NCI-H1694 treated with DMSO at 0.1 percent for 48 hours (cell line): ENCODE measurements around the gene MRPL19.
"Not testable (repeated sequence)": the region's sequence is repeated elsewhere in the genome, so short reads cannot be mapped to it uniquely, and the experiment has no call there.

Source experiments
- DNase-seq: peaks from one replicate; lab custom pipeline; 2025; lab: John Stamatoyannopoulos, UW

Gene MRPL19

GRCh38 chr2:75667884-75668283, 21.3 kb downstream of the MRPL19 start:
- DNase-seq, result no peak

- DNase-seq, result peak; percentile 24
Measured at GRCh38 chr2:75675423-75675822, 28.8 kb downstream of the MRPL19 start.

- DNase-seq, result no peak
Measured at GRCh38 chr2:75675908-75676307, 29.3 kb downstream of the MRPL19 start.

GRCh38 chr2:75676464-75676863, 29.9 kb downstream of the MRPL19 start:
- DNase-seq, result no peak

GRCh38 chr2:75679556-75679955, 33.0 kb downstream of the MRPL19 start:
- DNase-seq, result no peak

- no peak for DNase-seq
Measured at GRCh38 chr2:75680402-75680801, 33.8 kb downstream of the MRPL19 start.

GRCh38 chr2:75683430-75683829, 36.8 kb downstream of the MRPL19 start:
- DNase-seq, result not testable (repeated sequence)

- DNase-seq, result no peak
Measured at GRCh38 chr2:75688196-75688595, 41.6 kb downstream of the MRPL19 start.

- DNase-seq, result no peak
Measured at GRCh38 chr2:75698918-75699317, 52.3 kb downstream of the MRPL19 start.

GRCh38 chr2:75702593-75702992, 56.0 kb downstream of the MRPL19 start:
- DNase-seq, result no peak

- no peak for DNase-seq
Measured at GRCh38 chr2:75703589-75704287, 57.2 kb downstream of the MRPL19 start.

GRCh38 chr2:75705921-75706320, 59.3 kb downstream of the MRPL19 start:
- DNase-seq, result no peak

GRCh38 chr2:75707901-75708300, 61.3 kb downstream of the MRPL19 start:
- DNase-seq, result no peak

- DNase-seq, result no peak
Measured at GRCh38 chr2:75709297-75709696, 62.7 kb downstream of the MRPL19 start.

GRCh38 chr2:75710220-75710576, 63.6 kb downstream of the MRPL19 start:
- no peak for DNase-seq

- DNase-seq, result peak; percentile 81
Measured at GRCh38 chr2:75710577-75711253, 64.1 kb downstream of the MRPL19 start, which contains the start of gene GCFC2. Gene GCFC2, minus strand, starts transcription at chr2:75710915. Its CDS starts 60 bp downstream, at chr2:75710855.

- DNase-seq, result not testable (repeated sequence)
Measured at GRCh38 chr2:75711590-75711989, 65.0 kb downstream of the MRPL19 start.

- DNase-seq, result peak; percentile 31
Measured at GRCh38 chr2:75716406-75716805, 69.8 kb downstream of the MRPL19 start.

- no peak for DNase-seq
Measured at GRCh38 chr2:75719616-75720015, 73.0 kb downstream of the MRPL19 start.

GRCh38 chr2:75720525-75720924, 73.9 kb downstream of the MRPL19 start:
- DNase-seq, result no peak

- DNase-seq, result no peak
Measured at GRCh38 chr2:75722687-75723086, 76.1 kb downstream of the MRPL19 start.

GRCh38 chr2:75728614-75729419, 82.2 kb downstream of the MRPL19 start:
- DNase-seq, result no peak

GRCh38 chr2:75729861-75730260, 83.3 kb downstream of the MRPL19 start:
- peak; percentile 31 for DNase-seq
